ENCODE results near the gene QRICH1. TPM values are rescaled to one million over a fixed set of nuclear protein-coding genes. Genes with fewer than 3 reads are reported as not detected.

QRICH1 gene
- total and polyA plus RNA-seq, 2 of the 4 experiments (the other 2 are of a cell fraction), result 62.7 to 77.3 TPM

DNA sequence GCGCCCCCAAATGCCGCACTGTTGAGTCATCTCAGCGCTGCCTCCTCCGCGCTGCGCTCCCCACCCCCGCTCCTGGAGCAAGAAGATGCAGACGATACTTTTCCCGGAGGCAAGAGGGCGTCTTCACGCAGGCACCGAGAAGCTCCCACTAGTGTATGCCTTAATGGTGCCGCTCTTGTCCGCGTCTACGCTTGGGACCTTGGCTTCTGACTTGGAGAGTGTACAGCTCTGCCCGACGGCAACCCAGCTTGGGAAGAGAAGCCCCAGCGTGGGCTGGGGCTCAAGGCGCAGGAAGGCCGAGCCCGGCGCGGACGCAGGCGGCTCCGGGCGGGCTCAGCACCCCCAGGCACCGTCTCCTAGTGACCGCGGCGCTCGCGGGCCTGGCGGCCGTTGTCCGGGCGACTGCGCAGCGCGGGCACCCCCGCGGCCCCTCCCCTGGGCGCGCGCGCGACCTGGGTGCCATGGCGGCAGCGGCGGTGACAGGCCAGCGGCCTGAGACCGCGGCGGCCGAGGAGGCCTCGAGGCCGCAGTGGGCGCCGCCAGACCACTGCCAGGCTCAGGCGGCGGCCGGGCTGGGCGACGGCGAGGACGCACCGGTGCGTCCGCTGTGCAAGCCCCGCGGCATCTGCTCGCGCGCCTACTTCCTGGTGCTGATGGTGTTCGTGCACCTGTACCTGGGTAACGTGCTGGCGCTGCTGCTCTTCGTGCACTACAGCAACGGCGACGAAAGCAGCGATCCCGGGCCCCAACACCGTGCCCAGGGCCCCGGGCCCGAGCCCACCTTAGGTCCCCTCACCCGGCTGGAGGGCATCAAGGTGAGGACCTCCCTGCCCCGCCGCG, 103.9 kb downstream of the QRICH1 start, which contains the start of gene P4HTM (continued):
- TF ChIP-seq, protein P1, sequence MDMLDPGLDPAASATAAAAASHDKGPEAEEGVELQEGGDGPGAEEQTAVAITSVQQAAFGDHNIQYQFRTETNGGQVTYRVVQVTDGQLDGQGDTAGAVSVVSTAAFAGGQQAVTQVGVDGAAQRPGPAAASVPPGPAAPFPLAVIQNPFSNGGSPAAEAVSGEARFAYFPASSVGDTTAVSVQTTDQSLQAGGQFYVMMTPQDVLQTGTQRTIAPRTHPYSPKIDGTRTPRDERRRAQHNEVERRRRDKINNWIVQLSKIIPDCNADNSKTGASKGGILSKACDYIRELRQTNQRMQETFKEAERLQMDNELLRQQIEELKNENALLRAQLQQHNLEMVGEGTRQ (IDR thresholded peaks at IDR 0.05; ENCODE audit: low read depth, low read length), result no peak
